ENCODE data around the gene ATG10. TPM values are rescaled to one million over a fixed set of nuclear protein-coding genes. Genes with fewer than 3 reads are reported as not detected.

Gene ATG10
- total RNA-seq, 8 experiments from 2014 or later = 4.5 to 15.9 (median 7.8) TPM

- Histone ChIP-seq H3K4me3 (no peak overlapping the region), H3K27ac (no peak overlapping the region), H3K4me1 (replicated peaks in 1 of 2) (peaks cover 3 to 7% of the 10 kb centered on the region in 2 donors)
- ATAC-seq (replicated peaks in 6 of 8) = no peak
- 78 to 100% (median 100%) methylated on average over 1 of the region's 1 CpG; no CpG with 5 or more reads in 2 of the 10 experiments for WGBS, 10 experiments
- in situ Hi-C loops (cut with MboI; ENCODE audit: low pct_unique_long_range_greater_than_20kb in 2 of 9, low sequenced_read_pairs in 9 of 9, unreplicated experiment in 9 of 9) = no loop called here
These were observed 101.4 kb downstream of the ATG10 start for GRCh38 chr5:82073179-82073578.

GRCh38 chr5:82074950-82075349 is 103.1 kb downstream of the ATG10 start:
- no peak overlapping the region for H3K4me3 ChIP-seq
- in situ Hi-C loops (cut with MboI; ENCODE audit: low pct_unique_long_range_greater_than_20kb in 2 of 9, low sequenced_read_pairs in 9 of 9, unreplicated experiment in 9 of 9) = no loop called here
- peaks cover 3 to 7% of the 10 kb centered on the region in 2 donors for H3K4me1 ChIP-seq (replicated peaks in 1 of 2)
- no peak overlapping the region for H3K27ac ChIP-seq
- peak in 2 of 8 experiments; percentile 38 to 72 for ATAC-seq (replicated peaks in 6 of 8)
- WGBS, 10 experiments = 0 to 100% (median 31%) methylated on average over 1 to 2 of the region's 2 CpGs; no CpG with 5 or more reads in 2 of the 10 experiments

GRCh38 chr5:82077496-82077895 is 105.7 kb downstream of the ATG10 start:
- 0 to 100% (median 87%) methylated on average over 1 to 5 of the region's 5 CpGs; no CpG with 5 or more reads in 1 of the 10 experiments for WGBS, 10 experiments
- no peak for ATAC-seq (replicated peaks in 6 of 8)

GRCh38 chr5:82091617-82092016 is 119.8 kb downstream of the ATG10 start:
- Histone ChIP-seq H3K27ac (no peak overlapping the region), H3K4me3 (no peak overlapping the region), H3K4me1 (replicated peaks in 1 of 2) (no peaks in the 10 kb centered on the region)
- 0 to 83% (median 20%) methylated on average over 1 of the region's 1 CpG; no CpG with 5 or more reads in 3 of the 10 experiments for WGBS, 10 experiments
- no peak for ATAC-seq (replicated peaks in 6 of 8)
- in situ Hi-C loops (cut with MboI; ENCODE audit: low pct_unique_long_range_greater_than_20kb in 2 of 9, low sequenced_read_pairs in 9 of 9, unreplicated experiment in 9 of 9) = no loop called here

More at GRCh38 chr5:82077496-82077895, 105.7 kb downstream of the ATG10 start:
- Histone ChIP-seq H3K27ac (no peak overlapping the region), H3K4me1 (replicated peaks in 1 of 2) (peaks cover 3 to 7% of the 10 kb centered on the region in 2 donors), H3K4me3 (no peak overlapping the region)
- in situ Hi-C loops (cut with MboI; ENCODE audit: low pct_unique_long_range_greater_than_20kb in 2 of 9, low sequenced_read_pairs in 9 of 9, unreplicated experiment in 9 of 9) = no loop called here

- in situ Hi-C loops (cut with MboI; ENCODE audit: low pct_unique_long_range_greater_than_20kb in 2 of 9, low sequenced_read_pairs in 9 of 9, unreplicated experiment in 9 of 9) = no loop called here
- 60 to 100% (median 90%) methylated on average over 1 to 2 of the region's 2 CpGs; no CpG with 5 or more reads in 1 of the 10 experiments for WGBS, 10 experiments
- ATAC-seq (replicated peaks in 6 of 8) = no peak
- H3K27ac ChIP-seq = no peak overlapping the region
- H3K4me3 ChIP-seq = no peak overlapping the region
- no peaks in the 10 kb centered on the region for H3K4me1 ChIP-seq (replicated peaks in 1 of 2)
These were observed 123.7 kb downstream of the ATG10 start for GRCh38 chr5:82095536-82095935.

- no peak overlapping the region for H3K4me3 ChIP-seq
- no peaks in the 10 kb centered on the region for H3K4me1 ChIP-seq (replicated peaks in 1 of 2)
- H3K27ac ChIP-seq = no peak overlapping the region
- no peak for ATAC-seq (replicated peaks in 6 of 8)
- in situ Hi-C loops (cut with MboI; ENCODE audit: low pct_unique_long_range_greater_than_20kb in 2 of 9, low sequenced_read_pairs in 9 of 9, unreplicated experiment in 9 of 9) = no loop called here
These were observed 124.4 kb downstream of the ATG10 start for GRCh38 chr5:82096249-82096648.

- Histone ChIP-seq H3K4me3 (no peak overlapping the region), H3K4me1 (replicated peaks in 1 of 2) (no peaks in the 10 kb centered on the region), H3K27ac (no peak overlapping the region)
- in situ Hi-C loops (cut with MboI; ENCODE audit: low pct_unique_long_range_greater_than_20kb in 2 of 9, low sequenced_read_pairs in 9 of 9, unreplicated experiment in 9 of 9) = no loop called here
- ATAC-seq (replicated peaks in 6 of 8) = no peak
- 60 to 100% (median 85%) methylated on average over 1 to 2 of the region's 2 CpGs; no CpG with 5 or more reads in 6 of the 10 experiments for WGBS, 10 experiments
These were observed 128.7 kb downstream of the ATG10 start for GRCh38 chr5:82100303-82101077.

- H3K27ac ChIP-seq = no peak overlapping the region
- H3K4me1 ChIP-seq (replicated peaks in 1 of 2) = peaks cover 0 to 5% of the 10 kb centered on the region in 2 donors
- ATAC-seq (replicated peaks in 6 of 8) = peak in 2 of 8 experiments; percentile 27 to 58
- in situ Hi-C loops (cut with MboI; ENCODE audit: low pct_unique_long_range_greater_than_20kb in 2 of 9, low sequenced_read_pairs in 9 of 9, unreplicated experiment in 9 of 9) = no loop called here
- 76 to 95% (median 88%) methylated on average over 3 to 4 of the region's 4 CpGs; no CpG with 5 or more reads in 2 of the 10 experiments for WGBS, 10 experiments
- no peak overlapping the region for H3K4me3 ChIP-seq
These were observed 133.0 kb downstream of the ATG10 start for GRCh38 chr5:82104872-82105271.

- ATAC-seq (replicated peaks in 6 of 8) = peak in 4 of 8 experiments; percentile 33 to 72 (median 68)
- in situ Hi-C loops (cut with MboI; ENCODE audit: low pct_unique_long_range_greater_than_20kb in 2 of 9, low sequenced_read_pairs in 9 of 9, unreplicated experiment in 9 of 9) = no loop called here
- 22 to 100% (median 82%) methylated on average over 1 of the region's 1 CpG; no CpG with 5 or more reads in 2 of the 10 experiments for WGBS, 10 experiments
- no peak overlapping the region for H3K4me3 ChIP-seq
- peaks cover 0 to 5% of the 10 kb centered on the region in 2 donors for H3K4me1 ChIP-seq (replicated peaks in 1 of 2)
- no peak overlapping the region for H3K27ac ChIP-seq
These were observed 133.6 kb downstream of the ATG10 start for GRCh38 chr5:82105457-82105856.

GRCh38 chr5:82106207-82106606 is 134.4 kb downstream of the ATG10 start:
- WGBS, 10 experiments = 41 to 100% (median 97%) methylated on average over 1 to 3 of the region's 3 CpGs; no CpG with 5 or more reads in 2 of the 10 experiments
- in situ Hi-C loops (cut with MboI; ENCODE audit: low pct_unique_long_range_greater_than_20kb in 2 of 9, low sequenced_read_pairs in 9 of 9, unreplicated experiment in 9 of 9) = no loop called here
- Histone ChIP-seq H3K27ac (no peak overlapping the region), H3K4me1 (replicated peaks in 1 of 2) (peaks cover 0 to 5% of the 10 kb centered on the region in 2 donors), H3K4me3 (no peak overlapping the region)
- ATAC-seq (replicated peaks in 6 of 8) = peak in 4 of 8 experiments; percentile 18 to 44 (median 37)

- in situ Hi-C loops (cut with MboI; ENCODE audit: low pct_unique_long_range_greater_than_20kb in 2 of 9, low sequenced_read_pairs in 9 of 9, unreplicated experiment in 9 of 9) = no loop called here
- Histone ChIP-seq H3K27ac (no peak overlapping the region), H3K4me3 (no peak overlapping the region), H3K4me1 (replicated peaks in 1 of 2) (peaks cover 0 to 5% of the 10 kb centered on the region in 2 donors)
- ATAC-seq (replicated peaks in 6 of 8) = peak in 3 of 8 experiments; percentile 16 to 80 (median 27)
- WGBS, 10 experiments = 0 to 40% (median 17%) methylated on average over 1 of the region's 1 CpG; no CpG with 5 or more reads in 4 of the 10 experiments
These were observed 134.9 kb downstream of the ATG10 start for GRCh38 chr5:82106756-82107155.

GRCh38 chr5:82107267-82107666 is 135.4 kb downstream of the ATG10 start:
- H3K4me3 ChIP-seq = no peak overlapping the region
- in situ Hi-C loops (cut with MboI; ENCODE audit: low pct_unique_long_range_greater_than_20kb in 2 of 9, low sequenced_read_pairs in 9 of 9, unreplicated experiment in 9 of 9) = no loop called here
- peak in 3 of 8 experiments; percentile 19 to 47 (median 36) for ATAC-seq (replicated peaks in 6 of 8)
- H3K4me1 ChIP-seq (replicated peaks in 1 of 2) = peaks cover 0 to 5% of the 10 kb centered on the region in 2 donors
- no peak overlapping the region for H3K27ac ChIP-seq

- H3K4me1 ChIP-seq (replicated peaks in 1 of 2) = peaks cover 0 to 5% of the 10 kb centered on the region in 2 donors
- no peak overlapping the region for H3K27ac ChIP-seq
- WGBS, 10 experiments = 80 to 100% (median 99%) methylated on average over 1 to 3 of the region's 3 CpGs
- peak in 1 of 8 experiments; percentile 80 for ATAC-seq (replicated peaks in 6 of 8)
- in situ Hi-C loops (cut with MboI; ENCODE audit: low pct_unique_long_range_greater_than_20kb in 2 of 9, low sequenced_read_pairs in 9 of 9, unreplicated experiment in 9 of 9) = no loop called here
- no peak overlapping the region for H3K4me3 ChIP-seq
These were observed 137.2 kb downstream of the ATG10 start for GRCh38 chr5:82109013-82109412.

All from motor neuron (in vitro differentiated cells).